ENCODE results near the gene ARMC7. TPM values are rescaled to one million over a fixed set of nuclear protein-coding genes. Genes with fewer than 3 reads are reported as not detected.
"Not testable (repeated sequence)": the region's sequence is repeated elsewhere in the genome, so short reads cannot be mapped to it uniquely, and the experiment has no call there.

The ARMC7 gene
- total RNA-seq, 1 donor from 2014 or later: 15.6 TPM

GRCh38 chr17:75124819-75125162 lies 15.0 kb downstream of the ARMC7 start:
- no peak for DNase-seq (ENCODE audit: low read depth, low spot score)
- H3K27ac Mint-ChIP-seq (ENCODE audit: unreplicated experiment): no peak overlapping the region
- no peaks in the 10 kb centered on the region for H3K9me3 Mint-ChIP-seq
- H3K4me1 Mint-ChIP-seq: peaks cover 11% of the 10 kb centered on the region
- no peaks in the 10 kb centered on the region for H3K27me3 Mint-ChIP-seq (ENCODE audit: low read depth)
- TF ChIP-seq, protein P1, sequence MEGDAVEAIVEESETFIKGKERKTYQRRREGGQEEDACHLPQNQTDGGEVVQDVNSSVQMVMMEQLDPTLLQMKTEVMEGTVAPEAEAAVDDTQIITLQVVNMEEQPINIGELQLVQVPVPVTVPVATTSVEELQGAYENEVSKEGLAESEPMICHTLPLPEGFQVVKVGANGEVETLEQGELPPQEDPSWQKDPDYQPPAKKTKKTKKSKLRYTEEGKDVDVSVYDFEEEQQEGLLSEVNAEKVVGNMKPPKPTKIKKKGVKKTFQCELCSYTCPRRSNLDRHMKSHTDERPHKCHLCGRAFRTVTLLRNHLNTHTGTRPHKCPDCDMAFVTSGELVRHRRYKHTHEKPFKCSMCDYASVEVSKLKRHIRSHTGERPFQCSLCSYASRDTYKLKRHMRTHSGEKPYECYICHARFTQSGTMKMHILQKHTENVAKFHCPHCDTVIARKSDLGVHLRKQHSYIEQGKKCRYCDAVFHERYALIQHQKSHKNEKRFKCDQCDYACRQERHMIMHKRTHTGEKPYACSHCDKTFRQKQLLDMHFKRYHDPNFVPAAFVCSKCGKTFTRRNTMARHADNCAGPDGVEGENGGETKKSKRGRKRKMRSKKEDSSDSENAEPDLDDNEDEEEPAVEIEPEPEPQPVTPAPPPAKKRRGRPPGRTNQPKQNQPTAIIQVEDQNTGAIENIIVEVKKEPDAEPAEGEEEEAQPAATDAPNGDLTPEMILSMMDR (conservative IDR thresholded peaks at IDR 0.05): no peak
- H3K36me3 Mint-ChIP-seq (ENCODE audit: low read depth): no peaks in the 10 kb centered on the region
- H3K4me3 Mint-ChIP-seq: peak overlapping the region; percentile 12

- DNase-seq (ENCODE audit: low read depth, low spot score): no peak
- Mint-ChIP-seq H3K9me3 (no peaks in the 10 kb centered on the region), H3K4me1 (peaks cover 18% of the 10 kb centered on the region), H3K4me3 (peak overlapping the region; percentile 52), H3K27me3 (ENCODE audit: low read depth) (no peaks in the 10 kb centered on the region), H3K27ac (ENCODE audit: unreplicated experiment) (no peak overlapping the region), H3K36me3 (ENCODE audit: low read depth) (peaks cover 3% of the 10 kb centered on the region)
- TF ChIP-seq, protein P1 (conservative IDR thresholded peaks at IDR 0.05): no peak
Observed at GRCh38 chr17:75125984-75126383, 16.2 kb downstream of the ARMC7 start.

- H3K4me3 Mint-ChIP-seq: peak overlapping the region; percentile 51
Observed at GRCh38 chr17:75126954-75127353, 17.2 kb downstream of the ARMC7 start.

DNA sequence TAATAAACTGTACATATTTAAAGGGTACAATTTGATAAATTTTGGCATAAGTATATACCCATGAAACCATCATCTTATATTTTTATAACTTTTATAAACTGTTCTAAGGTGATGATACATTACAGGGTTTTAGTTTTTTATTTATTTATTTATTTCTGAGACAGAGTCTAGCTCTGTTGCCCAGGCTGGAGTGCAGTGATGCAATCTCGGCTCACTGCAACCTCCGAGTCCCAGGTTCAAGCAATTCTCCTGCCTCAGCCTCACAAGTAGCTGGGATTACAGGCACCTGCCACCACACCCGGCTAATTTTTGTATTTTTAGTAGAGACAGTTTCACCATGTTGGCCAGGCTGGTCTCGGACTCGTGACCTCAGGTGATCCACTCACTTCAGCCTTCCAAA lies 18.2 kb downstream of the ARMC7 start:
- Mint-ChIP-seq H3K4me3 (peak overlapping the region; percentile 75), H3K4me1 (peaks cover 25% of the 10 kb centered on the region)
- not testable (repeated sequence) for H3K27ac Mint-ChIP-seq (ENCODE audit: unreplicated experiment); DNase-seq (ENCODE audit: low read depth, low spot score); H3K36me3 Mint-ChIP-seq (ENCODE audit: low read depth); H3K9me3 Mint-ChIP-seq; H3K27me3 Mint-ChIP-seq (ENCODE audit: low read depth)

More at GRCh38 chr17:75126954-75127353, 17.2 kb downstream of the ARMC7 start:
- H3K27me3 Mint-ChIP-seq (ENCODE audit: low read depth): peaks cover 2% of the 10 kb centered on the region
- no peaks in the 10 kb centered on the region for H3K9me3 Mint-ChIP-seq
- peaks cover 21% of the 10 kb centered on the region for H3K4me1 Mint-ChIP-seq
- DNase-seq (ENCODE audit: low read depth, low spot score): no peak
- H3K36me3 Mint-ChIP-seq (ENCODE audit: low read depth): peaks cover 3% of the 10 kb centered on the region
- no peak overlapping the region for H3K27ac Mint-ChIP-seq (ENCODE audit: unreplicated experiment)
- TF ChIP-seq, protein P1 (conservative IDR thresholded peaks at IDR 0.05): no peak

DNA sequence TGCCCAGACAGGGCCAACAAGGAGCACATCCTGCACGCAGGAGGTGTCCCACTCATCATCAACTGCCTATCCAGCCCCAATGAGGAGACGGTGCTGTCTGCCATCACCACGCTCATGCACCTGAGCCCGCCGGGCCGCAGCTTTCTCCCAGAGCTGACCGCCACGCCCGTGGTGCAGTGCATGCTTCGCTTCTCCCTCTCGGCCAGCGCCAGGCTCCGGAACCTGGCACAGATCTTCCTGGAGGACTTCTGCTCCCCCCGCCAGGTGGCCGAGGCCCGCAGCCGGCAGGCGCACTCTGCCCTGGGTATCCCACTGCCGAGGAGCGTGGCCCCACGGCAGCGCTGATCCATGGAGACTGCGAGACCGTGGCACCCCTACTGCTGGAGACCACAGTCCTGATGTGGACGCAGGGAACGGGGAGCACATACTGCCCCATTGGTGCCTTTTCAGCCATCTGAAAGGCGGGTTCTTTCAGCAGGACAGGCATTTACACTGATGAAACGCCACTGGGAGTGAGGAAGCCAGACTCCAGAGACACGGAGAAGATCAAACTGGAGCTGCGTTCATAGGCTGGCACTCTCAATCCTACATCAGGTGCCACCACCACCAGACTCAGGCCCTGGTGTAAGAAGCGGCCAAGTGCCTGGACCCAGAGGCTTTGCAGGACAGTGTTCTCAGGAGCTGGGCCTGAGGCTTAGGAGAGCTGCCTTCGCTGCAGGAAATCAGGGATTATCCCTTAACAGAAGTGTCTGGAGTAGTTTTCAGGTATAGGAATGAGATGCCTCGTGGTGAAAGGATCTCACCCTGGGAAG lies 19.1 kb downstream of the ARMC7 start:
- peak overlapping the region; percentile 75 for H3K4me3 Mint-ChIP-seq
- H3K36me3 Mint-ChIP-seq (ENCODE audit: low read depth): peaks cover 3% of the 10 kb centered on the region
- no peak for DNase-seq (ENCODE audit: low read depth, low spot score)
- no peaks in the 10 kb centered on the region for H3K9me3 Mint-ChIP-seq
- TF ChIP-seq, protein P1 (conservative IDR thresholded peaks at IDR 0.05): no peak
- H3K27me3 Mint-ChIP-seq (ENCODE audit: low read depth): peaks cover 2% of the 10 kb centered on the region
- peaks cover 25% of the 10 kb centered on the region for H3K4me1 Mint-ChIP-seq
- no peak overlapping the region for H3K27ac Mint-ChIP-seq (ENCODE audit: unreplicated experiment)

DNA sequence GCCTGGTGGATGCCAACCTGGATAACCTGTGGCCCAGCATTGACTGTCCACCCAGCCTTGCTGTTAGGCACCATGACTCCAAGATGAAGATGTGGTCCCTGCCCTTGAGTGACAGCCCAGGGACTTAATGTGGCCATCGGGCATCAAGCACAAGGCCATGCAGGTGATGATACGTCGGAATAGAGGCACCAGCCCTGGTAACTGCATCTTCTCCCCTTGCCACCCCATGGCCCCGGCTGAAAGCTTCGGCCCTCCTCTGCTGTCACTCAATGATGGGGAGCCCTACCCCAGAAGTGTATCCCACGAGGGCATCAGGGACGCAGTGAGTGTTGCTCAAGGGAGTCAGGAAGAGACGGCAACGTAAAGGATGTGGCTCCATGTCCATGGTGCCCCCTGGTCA lies 19.8 kb downstream of the ARMC7 start:
- Mint-ChIP-seq H3K4me1 (peaks cover 25% of the 10 kb centered on the region), H3K36me3 (ENCODE audit: low read depth) (peaks cover 3% of the 10 kb centered on the region), H3K9me3 (no peaks in the 10 kb centered on the region), H3K4me3 (peak overlapping the region; percentile 75), H3K27me3 (ENCODE audit: low read depth) (peaks cover 2% of the 10 kb centered on the region), H3K27ac (ENCODE audit: unreplicated experiment) (no peak overlapping the region)
- DNase-seq (ENCODE audit: low read depth, low spot score): no peak
- TF ChIP-seq, protein P1 (conservative IDR thresholded peaks at IDR 0.05): no peak

Data from neural crest cell (in vitro differentiated cells).